B cell (primary cell): Measurements from ENCODE around the gene TWF2. TPM values are rescaled to one million over a fixed set of nuclear protein-coding genes. Genes with fewer than 3 reads are reported as not detected.

Source experiments
- ATAC-seq: fragments of 200-7000 bp; cut with Tn5 transposase; one replicate; pipeline ENCODE4 v1.10.0; 2021; ENCODE audit warnings: low read depth, mild to moderate bottlenecking, moderate number of reproducible peaks, moderate library complexity
- CTCF ChIA-PET: fragments of 350-600 bp; sonication (Branson Sonifier 250); formaldehyde crosslinking; loops from one replicate; lab custom pipeline; 2021; ENCODE audit warnings: antibody characterized with exemption, inconsistent platforms; lab: Charles Lee
- POLR2A ChIA-PET: fragments of 350-600 bp; sonication (Branson Sonifier 250); formaldehyde crosslinking; loops from one replicate; lab custom pipeline; 2021; ENCODE audit warnings: antibody characterized with exemption; lab: Charles Lee
- DNase-seq: peaks from one replicate; pipeline ENCODE4 v3.0.0; 2013
- H2AFZ ChIP-seq: 2 replicates; pipeline ENCODE4 v1.6.1; 2012; ENCODE audit warnings: mild to moderate bottlenecking, low read depth, low read length; ENCODE audit not compliant: insufficient read depth, poor library complexity, severe bottlenecking
- H3K27ac ChIP-seq, 2 donors: 1 replicate in 1 of 2; 2 replicates in 1 of 2; pipeline ENCODE4 v1.5.1; 2012 to 2013; ENCODE audit warnings: low read length in 2 of 2, mild to moderate bottlenecking in 2 of 2, moderate library complexity in 1 of 2
- H3K27me3 ChIP-seq, 4 experiments: fragments of 200-600 bp in 1 of 4; sonication (generic) in 1 of 4; replicated peaks in 1 of 4; 1 replicate in 2 of 4; 2 replicates in 2 of 4; pipeline versions ENCODE4 v1.6.1 to v1.7.0; 2013 to 2016; ENCODE audit warnings: low read length in 3 of 4, mild to moderate bottlenecking in 2 of 4, mixed read lengths in 1 of 4, moderate library complexity in 1 of 4; ENCODE audit not compliant: insufficient read depth in 4 of 4, control insufficient read depth in 3 of 4; ENCODE audit errors: control extremely low read depth in 1 of 4
- H3K36me3 ChIP-seq, 2 experiments: replicated peaks in 1 of 2; 1 replicate in 1 of 2; 2 replicates in 1 of 2; pipeline versions ENCODE4 v1.6.1 to v1.7.1; 2013; ENCODE audit warnings: low read length in 1 of 2; ENCODE audit not compliant: insufficient read depth in 2 of 2, control insufficient read depth in 1 of 2; ENCODE audit errors: control extremely low read depth in 1 of 2, extremely low read depth in 1 of 2
- H3K4me1 ChIP-seq, 2 donors: fragments of 200-600 bp in 1 of 2; sonication (generic) in 1 of 2; 1 replicate in 1 of 2; 2 replicates in 1 of 2; pipeline versions ENCODE4 v1.5.1 to v1.6.1; 2013 to 2017; ENCODE audit warnings: low read length in 2 of 2; ENCODE audit not compliant: control insufficient read depth in 2 of 2, insufficient read depth in 2 of 2
- H3K4me2 ChIP-seq: replicated peaks from 2 replicates; pipeline ENCODE3; 2012; ENCODE audit warnings: mild to moderate bottlenecking, low read depth, low read length; ENCODE audit not compliant: poor library complexity, severe bottlenecking
- H3K4me3 ChIP-seq, 5 experiments: fragments of 200-600 bp in 1 of 5; sonication (generic) in 1 of 5; 1 replicate in 3 of 5; 2 replicates in 2 of 5; pipeline versions ENCODE4 v1.5.1 to v1.7.0; 2011 to 2016; ENCODE audit warnings: low read length in 4 of 5, mild to moderate bottlenecking in 4 of 5, low read depth in 2 of 5, control low read depth in 1 of 5, moderate library complexity in 1 of 5; ENCODE audit not compliant: insufficient read depth in 1 of 5; ENCODE audit errors: control extremely low read depth in 1 of 5, extremely low read depth in 1 of 5
- H3K79me2 ChIP-seq: fragments of 200-600 bp; sonication (generic); one replicate; pipeline ENCODE4 v1.6.0; 2016; ENCODE audit warnings: low read length; ENCODE audit not compliant: control insufficient read depth, insufficient read depth
- H3K9ac ChIP-seq: fragments of 200-600 bp; sonication (generic); 2 replicates; pipeline ENCODE4 v1.6.1; 2017; ENCODE audit warnings: mild to moderate bottlenecking, low read length, moderate library complexity
- H3K9me3 ChIP-seq, 3 donors: one replicate each; pipeline versions ENCODE4 v1.6.1 to v1.7.1; 2013; ENCODE audit warnings: low read length in 2 of 3; ENCODE audit not compliant: control insufficient read depth in 2 of 3, insufficient read depth in 1 of 3; ENCODE audit errors: control extremely low read depth in 1 of 3
- H4K20me1 ChIP-seq: 2 replicates; pipeline ENCODE4 v1.6.0; 2012; ENCODE audit warnings: mild to moderate bottlenecking, low read length; ENCODE audit not compliant: insufficient read depth, control insufficient read depth, poor library complexity, severe bottlenecking
- H3K27ac Mint-ChIP-seq: one replicate; pipeline ENCODE4 v1.8.0; 2021; ENCODE audit warnings: mixed read lengths
- H3K27me3 Mint-ChIP-seq: one replicate; pipeline ENCODE4 v1.8.0; 2021; ENCODE audit warnings: mixed read lengths
- H3K4me1 Mint-ChIP-seq: one replicate; pipeline ENCODE4 v1.8.0; 2021; ENCODE audit warnings: mixed read lengths
- H3K4me3 Mint-ChIP-seq: one replicate; pipeline ENCODE4 v1.8.0; 2021; ENCODE audit warnings: mixed read lengths
- H3K9me3 Mint-ChIP-seq: one replicate; pipeline ENCODE4 v1.8.0; 2022; ENCODE audit warnings: mixed read lengths; ENCODE audit not compliant: insufficient read depth
- EZH2 ChIP-seq: IDR thresholded peaks from 2 replicates; pipeline ENCODE4 v1.6.1; 2012; ENCODE audit warnings: borderline replicate concordance, low read depth, mild to moderate bottlenecking, moderate library complexity, low read length; ENCODE audit not compliant: insufficient read depth, poor library complexity, severe bottlenecking
- WGBS: methylation state at CpG from one replicate; pipeline ENCODE4 v1.1.5; 2013; ENCODE audit warnings: missing lambda C conversion rate; ENCODE audit not compliant: insufficient coverage; 5-methylcytosine and 5-hydroxymethylcytosine counted together
- intact Hi-C: fragments of 100-400 bp; cut with micrococcal nuclease; formaldehyde crosslinking; loops from one replicate; pipeline ENCODE4 v1.10.0; 2022
- polyA plus RNA-seq: library from polyadenylated mRNA; depleted of rRNA; stranded (reverse); fragments of >200 nt; gene quantifications from 2 replicates; pipeline ENCODE4 v1.2.3, GENCODE V29; 2012
- total RNA-seq, 2 donors: library from RNA; stranded (reverse); fragments of 120-200 nt in 1 of 2; gene quantifications; 1 replicate in 1 of 2; 2 replicates in 1 of 2; pipeline versions ENCODE4 v1.2.3 to v1.2.4, GENCODE V29; 2013 to 2022
- TF ChIP-seq, protein P1 (sequence below): fragments of 200-600 bp; IDR thresholded peaks from one replicate; pipeline ENCODE4 v1.8.0; 2022; ENCODE audit warnings: antibody characterized with exemption, mild to moderate bottlenecking

TWF2 gene
- total and polyA plus RNA-seq, 2 donors (not counting 1 experiment from before 2014, with no cell fraction given) = 60.3 to 88.2 TPM

DNA sequence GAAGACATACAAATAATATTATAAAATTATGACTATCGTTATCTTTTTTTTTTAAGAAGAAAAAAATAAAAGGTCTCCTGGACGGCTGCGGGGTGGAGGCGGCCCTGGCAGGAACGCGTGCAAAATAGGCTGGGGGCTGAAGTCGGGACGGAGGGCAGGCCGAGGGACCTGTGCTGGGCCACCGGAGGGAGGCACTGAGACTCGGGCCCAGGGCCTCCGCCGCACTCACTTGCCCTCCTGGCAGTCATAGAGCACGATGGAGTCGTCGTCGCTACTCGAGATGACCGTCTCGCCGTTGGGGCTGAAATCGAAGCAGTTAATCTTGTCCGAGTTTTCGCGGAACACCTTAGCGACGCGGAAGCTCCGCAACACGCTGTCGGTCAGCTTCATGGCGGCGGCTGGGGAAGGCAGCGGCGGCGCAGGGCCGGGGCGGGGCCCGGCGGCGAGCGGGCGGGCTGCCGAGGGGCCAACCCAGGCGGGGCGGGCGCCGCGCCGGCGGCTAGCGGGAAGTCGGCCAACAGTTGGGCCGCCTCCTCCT, 39.1 kb upstream of the TWF2 start:
- under 1% methylated on average over 53 of the region's 54 CpGs for WGBS

More for the DNA sequence above, 39.1 kb upstream of the TWF2 start:
- no peaks in the 10 kb centered on the region for H3K27me3 Mint-ChIP-seq
- peak overlapping the region; percentile 78 for H2AFZ ChIP-seq
- peak overlapping the region; percentile 67 to 94 (median 77) for H3K4me3 ChIP-seq
- peaks cover 68% of the 10 kb centered on the region for H3K79me2 ChIP-seq
- no peaks in the 10 kb centered on the region for H3K9me3 Mint-ChIP-seq
- no peaks in the 10 kb centered on the region for H3K9me3 ChIP-seq
- no peaks in the 10 kb centered on the region for H3K27me3 ChIP-seq
- ATAC-seq (peak; percentile 73), DNase-seq (no peak)
- H3K36me3 ChIP-seq = peaks cover 0 to 15% of the 10 kb centered on the region in 2 experiments
- peak overlapping the region; percentile 100 for H3K27ac Mint-ChIP-seq
- ChIA-PET POLR2A (interaction anchor here (0.7 to 5.0 kb wide), 15 partner anchors 10 to 282 kb away, joined by 3 to 52 read pairs (median 4); partner anchors contain the start of genes GLYCTK, RPL29, TLR9 and TWF2), CTCF (interaction anchor here (0.7 to 17.5 kb wide), 17 partner anchors 12 to 169 kb away, joined by 3 to 265 read pairs (median 6); partner anchors contain the start of genes GLYCTK, PPM1M, TLR9 and TWF2)
- H3K27ac ChIP-seq = peak overlapping the region; percentile 83 to 87
- peak overlapping the region; percentile 79 for H3K4me2 ChIP-seq
- intact Hi-C loops = loop anchor here (1.0 to 5.0 kb wide), 10 partner anchors 9 to 281 kb away; partner anchors contain the start of genes DUSP7, GLYCTK, POC1A and PPM1M
- peaks cover 35 to 52% of the 10 kb centered on the region in 2 donors for H3K4me1 ChIP-seq
- H3K9ac ChIP-seq = peak overlapping the region; percentile 80
- peaks cover 36% of the 10 kb centered on the region for H4K20me1 ChIP-seq
- H3K4me1 Mint-ChIP-seq = peaks cover 50% of the 10 kb centered on the region
- peak overlapping the region; percentile 95 for H3K4me3 Mint-ChIP-seq
- no peak for TF ChIP-seq EZH2
- TF ChIP-seq, protein P1, sequence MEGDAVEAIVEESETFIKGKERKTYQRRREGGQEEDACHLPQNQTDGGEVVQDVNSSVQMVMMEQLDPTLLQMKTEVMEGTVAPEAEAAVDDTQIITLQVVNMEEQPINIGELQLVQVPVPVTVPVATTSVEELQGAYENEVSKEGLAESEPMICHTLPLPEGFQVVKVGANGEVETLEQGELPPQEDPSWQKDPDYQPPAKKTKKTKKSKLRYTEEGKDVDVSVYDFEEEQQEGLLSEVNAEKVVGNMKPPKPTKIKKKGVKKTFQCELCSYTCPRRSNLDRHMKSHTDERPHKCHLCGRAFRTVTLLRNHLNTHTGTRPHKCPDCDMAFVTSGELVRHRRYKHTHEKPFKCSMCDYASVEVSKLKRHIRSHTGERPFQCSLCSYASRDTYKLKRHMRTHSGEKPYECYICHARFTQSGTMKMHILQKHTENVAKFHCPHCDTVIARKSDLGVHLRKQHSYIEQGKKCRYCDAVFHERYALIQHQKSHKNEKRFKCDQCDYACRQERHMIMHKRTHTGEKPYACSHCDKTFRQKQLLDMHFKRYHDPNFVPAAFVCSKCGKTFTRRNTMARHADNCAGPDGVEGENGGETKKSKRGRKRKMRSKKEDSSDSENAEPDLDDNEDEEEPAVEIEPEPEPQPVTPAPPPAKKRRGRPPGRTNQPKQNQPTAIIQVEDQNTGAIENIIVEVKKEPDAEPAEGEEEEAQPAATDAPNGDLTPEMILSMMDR = peak; percentile 42
